Activated CD4-positive, alpha-beta T cell treated with anti-CD3 and anti-CD28 coated beads, Interleukin-2, amount 50 U/mL, for 1 hour (primary cell): Measurements from ENCODE around the gene NDUFA6.
A peak's percentile ranks its signal among the peaks of the same experiment; 100 is the strongest.
"Not testable (repeated sequence)": the region's sequence is repeated elsewhere in the genome, so short reads cannot be mapped to it uniquely, and the experiment has no call there.

Source experiments
- DNase-seq: peaks from one replicate; pipeline ENCODE4 v3.0.0-alpha.2; 2020

Gene NDUFA6

GRCh38 chr22:42090596-42091454 is at the start of gene NDUFA6:
Gene NDUFA6, minus strand, starts transcription at chr22:42090772. Its CDS starts 28 bp downstream, at chr22:42090744.
- peak; percentile 96 for DNase-seq

DNA sequence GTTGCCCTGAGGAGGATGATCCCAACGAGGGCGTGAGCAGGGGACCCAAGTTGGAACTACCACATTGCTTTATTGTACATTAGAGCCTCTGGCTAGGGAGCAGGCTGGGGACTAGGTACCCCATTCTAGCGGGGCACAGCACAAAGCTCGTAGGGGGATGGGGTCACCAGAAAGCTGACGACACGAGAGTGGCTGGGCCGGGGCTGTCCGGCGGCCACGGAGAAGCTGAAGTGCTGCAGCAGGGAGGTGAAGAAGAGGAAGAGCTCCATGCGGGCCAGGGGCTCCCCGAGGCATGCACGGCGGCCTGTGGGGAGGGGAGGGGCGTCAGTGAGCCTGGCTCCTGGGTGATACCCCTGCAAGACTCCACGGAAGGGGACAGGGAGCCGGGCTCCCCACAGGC is 49.6 kb upstream of the NDUFA6 start:
- DNase-seq = not testable (repeated sequence)

DNA sequence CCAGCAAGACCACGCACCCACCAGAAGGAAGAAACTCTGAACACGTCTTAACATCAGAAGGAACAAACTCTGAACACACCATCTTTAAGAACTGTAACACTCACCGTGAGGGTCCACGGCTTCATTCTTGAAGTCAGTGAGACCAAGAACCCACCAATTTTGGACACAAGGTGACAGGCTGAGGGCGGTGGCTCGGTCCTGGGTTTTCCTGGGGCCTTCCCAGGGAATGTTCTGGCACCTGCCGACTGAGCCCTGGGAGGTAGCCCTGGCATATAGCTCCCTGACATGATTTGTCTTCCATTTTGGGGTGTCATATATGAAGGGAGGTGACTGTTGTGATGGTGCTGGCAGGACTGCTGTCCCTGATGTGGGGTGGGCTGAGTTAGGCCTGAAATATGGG is 48.9 kb upstream of the NDUFA6 start:
- not testable (repeated sequence) for DNase-seq

- no peak for DNase-seq
Observed at GRCh38 chr22:42138972-42139371, 48.4 kb upstream of the NDUFA6 start.

- DNase-seq = no peak
Observed at GRCh38 chr22:42138122-42138770, 47.7 kb upstream of the NDUFA6 start.

DNA sequence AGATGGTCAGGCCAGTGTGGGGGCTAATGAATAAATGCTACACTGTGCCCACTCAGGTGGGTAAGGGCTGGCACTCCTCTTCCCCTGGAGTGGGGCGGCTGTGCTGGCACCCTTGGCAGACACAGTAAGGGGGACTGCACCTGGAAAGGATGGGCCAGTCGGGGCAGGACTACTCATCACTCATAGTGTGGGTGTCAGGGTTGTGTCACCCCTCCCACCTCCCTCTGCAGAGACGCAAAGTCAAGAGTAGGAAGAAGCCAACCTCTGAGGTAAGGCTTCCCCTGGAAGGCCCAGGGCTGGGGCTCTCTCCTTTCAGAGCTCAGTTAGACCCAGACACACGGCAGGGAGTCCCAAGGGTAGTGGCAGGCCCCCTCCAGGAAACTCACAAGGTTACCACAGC is 45.1 kb upstream of the NDUFA6 start:
- not testable (repeated sequence) for DNase-seq

- DNase-seq = no peak
Observed at GRCh38 chr22:42134100-42135020, 43.8 kb upstream of the NDUFA6 start.

DNA sequence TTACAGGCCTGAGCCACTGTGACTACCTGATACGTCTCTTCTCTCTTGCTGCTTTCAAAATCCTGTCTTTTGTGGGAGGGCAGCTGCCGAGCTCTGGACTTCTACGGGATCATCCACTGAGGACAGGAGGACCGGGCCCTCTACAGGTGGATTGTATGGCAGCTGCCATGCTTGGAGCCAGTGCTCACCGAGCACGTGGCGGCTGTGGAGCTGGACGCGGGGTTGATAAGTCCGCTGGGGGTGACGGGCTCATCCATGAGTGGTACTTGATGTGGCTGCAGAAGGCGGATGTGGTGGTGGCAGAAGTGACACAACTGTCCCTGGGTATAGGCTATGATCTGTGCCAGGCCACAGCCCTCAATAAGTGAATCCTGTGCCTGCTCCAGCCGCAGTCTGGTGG is 41.9 kb upstream of the NDUFA6 start:
- no peak for DNase-seq

DNA sequence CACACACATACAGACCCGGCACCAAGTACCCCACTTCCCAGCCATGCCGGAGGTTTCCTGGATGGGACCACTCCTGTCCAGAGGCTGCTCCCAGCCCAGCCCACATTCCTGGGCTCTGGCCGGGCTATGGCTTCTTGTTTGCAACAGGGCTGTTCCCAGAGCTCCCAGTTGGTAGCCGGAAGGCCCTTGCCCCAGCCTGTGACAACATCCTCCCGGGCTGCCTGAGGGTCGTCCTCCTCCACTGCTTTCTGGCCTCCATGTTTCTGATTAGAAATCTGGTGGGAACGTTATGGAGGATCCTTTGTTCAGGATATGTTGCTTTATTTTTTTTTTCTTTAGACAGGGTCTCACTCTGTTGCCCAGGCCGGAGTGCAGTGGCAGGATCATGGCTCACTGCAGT is 41.0 kb upstream of the NDUFA6 start:
- no peak for DNase-seq

DNA sequence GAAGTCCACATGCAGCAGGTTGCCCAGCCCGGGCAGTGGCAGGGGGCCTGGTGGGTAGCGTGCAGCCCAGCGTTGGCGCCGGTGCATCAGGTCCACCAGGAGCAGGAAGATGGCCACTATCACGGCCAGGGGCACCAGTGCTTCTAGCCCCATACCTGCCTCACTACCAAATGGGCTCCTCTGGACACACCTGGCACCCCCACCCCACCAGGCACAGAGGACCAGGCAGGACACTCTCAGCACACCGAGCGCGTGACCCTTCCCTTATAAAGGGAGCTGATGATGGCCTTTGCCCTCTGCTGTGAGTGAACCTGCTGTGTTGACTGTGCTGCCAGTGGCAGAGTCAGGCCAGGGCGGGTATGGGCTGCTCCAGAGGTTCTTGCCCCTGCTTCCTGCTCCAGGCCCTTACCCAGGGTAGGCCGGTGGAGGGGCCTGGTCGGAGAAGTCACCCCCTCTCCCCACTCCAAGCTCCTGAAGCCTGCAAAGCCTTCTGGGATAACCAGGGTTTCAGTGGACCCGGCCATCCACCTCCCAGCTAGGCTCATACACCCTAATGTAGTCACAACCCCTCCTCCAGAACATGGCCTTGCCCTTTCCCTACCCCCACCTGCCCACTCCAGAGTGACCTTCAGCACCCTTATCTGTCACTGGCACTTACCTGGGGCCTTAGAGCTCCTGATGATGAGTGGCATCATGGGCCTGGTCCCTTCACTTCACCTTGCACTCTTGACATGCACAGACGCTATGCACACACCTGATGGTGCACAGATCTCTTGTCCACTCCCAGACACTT is 40.3 kb upstream of the NDUFA6 start, which contains the start of gene CYP2D6:
Gene CYP2D6, minus strand, starts transcription at position 172 of the 793 bp plus-strand sequence. Its CDS starts 19 bp downstream, at position 153.
- not testable (repeated sequence) for DNase-seq

DNA sequence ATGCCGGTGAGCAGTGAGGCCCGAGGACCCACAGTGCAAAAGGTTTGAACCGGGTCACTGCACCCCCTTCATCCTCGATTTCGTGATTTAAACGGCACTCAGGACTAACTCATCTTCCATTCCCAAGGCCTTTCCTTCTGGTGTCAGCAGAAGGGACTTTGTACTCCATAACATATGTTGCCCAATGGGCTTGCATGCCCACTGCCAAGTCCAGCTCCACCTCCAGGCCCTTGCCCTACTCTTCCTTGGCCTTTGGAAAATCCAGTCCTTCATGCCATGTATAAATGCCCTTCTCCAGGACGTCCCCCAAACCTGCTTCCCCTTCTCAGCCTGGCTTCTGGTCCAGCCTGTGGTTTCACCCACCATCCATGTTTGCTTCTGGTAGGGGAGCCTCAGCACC is 39.6 kb upstream of the NDUFA6 start:
- DNase-seq = not testable (repeated sequence)

GRCh38 chr22:42128776-42129694 is 38.5 kb upstream of the NDUFA6 start:
- not testable (repeated sequence) for DNase-seq

DNA sequence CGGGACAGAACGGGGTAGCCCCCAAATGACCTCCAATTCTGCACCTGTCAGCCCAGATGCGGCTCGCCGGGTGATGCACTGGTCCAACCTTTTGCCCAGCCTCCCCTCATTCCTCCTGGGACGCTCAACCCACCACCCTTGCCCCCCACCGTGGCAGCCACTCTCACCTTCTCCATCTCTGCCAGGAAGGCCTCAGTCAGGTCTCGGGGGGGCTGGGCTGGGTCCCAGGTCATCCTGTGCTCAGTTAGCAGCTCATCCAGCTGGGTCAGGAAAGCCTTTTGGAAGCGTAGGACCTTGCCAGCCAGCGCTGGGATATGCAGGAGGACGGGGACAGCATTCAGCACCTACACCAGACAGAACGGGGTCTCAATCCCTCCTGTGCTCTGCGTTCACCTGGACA is 37.4 kb upstream of the NDUFA6 start:
- DNase-seq = not testable (repeated sequence)

DNA sequence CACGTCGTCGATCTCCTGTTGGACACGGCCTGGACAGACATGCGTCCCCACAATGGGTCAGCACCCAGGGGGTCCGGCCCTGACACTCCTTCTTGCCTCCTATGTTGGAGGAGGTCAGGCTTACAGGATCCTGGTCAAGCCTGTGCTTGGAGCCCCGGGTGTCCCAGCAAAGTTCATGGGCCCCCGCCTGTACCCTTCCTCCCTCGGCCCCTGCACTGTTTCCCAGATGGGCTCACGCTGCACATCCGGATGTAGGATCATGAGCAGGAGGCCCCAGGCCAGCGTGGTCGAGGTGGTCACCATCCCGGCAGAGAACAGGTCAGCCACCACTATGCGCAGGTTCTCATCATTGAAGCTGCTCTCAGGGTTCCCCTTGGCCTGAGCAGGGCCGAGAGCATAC is 37.0 kb upstream of the NDUFA6 start:
- DNase-seq = no peak

GRCh38 chr22:42123529-42123928 is 33.0 kb upstream of the NDUFA6 start:
- DNase-seq = not testable (repeated sequence)

DNA sequence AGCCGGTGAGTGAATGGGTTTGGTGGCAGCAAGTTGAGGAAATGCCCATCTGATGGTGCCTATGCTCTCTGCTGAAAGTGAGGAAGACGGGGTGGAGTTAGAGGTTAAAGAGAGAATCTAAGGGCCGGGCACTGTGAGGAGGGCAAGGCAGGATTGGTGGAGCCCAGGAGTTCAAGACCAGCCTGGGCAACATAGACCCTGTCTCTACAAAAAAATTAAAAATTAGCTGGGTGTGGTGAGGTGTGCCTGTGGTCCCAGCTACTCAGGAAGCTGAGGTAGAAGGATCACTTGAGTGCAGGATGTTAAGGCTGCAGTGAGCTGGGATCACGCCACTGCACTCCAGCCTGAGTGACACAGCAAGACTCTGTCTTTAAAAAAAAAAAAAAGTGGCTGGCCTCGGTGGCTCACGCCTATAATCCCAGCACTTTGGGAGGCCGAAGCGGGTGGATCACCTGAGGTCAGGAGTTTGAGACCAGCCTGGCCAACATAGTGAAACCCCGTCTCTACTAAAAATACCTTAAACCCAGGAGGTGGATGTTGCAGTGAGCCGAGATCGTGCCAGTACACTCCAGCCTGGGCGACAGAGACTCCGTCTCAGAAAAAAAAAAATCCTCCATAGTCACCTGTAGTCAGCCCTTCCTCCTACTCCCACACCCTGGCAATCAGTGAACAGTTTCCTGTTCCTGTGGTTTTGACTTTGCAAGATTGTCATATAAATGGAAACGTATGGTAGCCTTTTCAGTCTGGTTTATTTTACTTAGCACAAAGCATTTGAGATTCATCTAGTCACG is 29.9 kb upstream of the NDUFA6 start:
- DNase-seq = peak; percentile 11

DNA sequence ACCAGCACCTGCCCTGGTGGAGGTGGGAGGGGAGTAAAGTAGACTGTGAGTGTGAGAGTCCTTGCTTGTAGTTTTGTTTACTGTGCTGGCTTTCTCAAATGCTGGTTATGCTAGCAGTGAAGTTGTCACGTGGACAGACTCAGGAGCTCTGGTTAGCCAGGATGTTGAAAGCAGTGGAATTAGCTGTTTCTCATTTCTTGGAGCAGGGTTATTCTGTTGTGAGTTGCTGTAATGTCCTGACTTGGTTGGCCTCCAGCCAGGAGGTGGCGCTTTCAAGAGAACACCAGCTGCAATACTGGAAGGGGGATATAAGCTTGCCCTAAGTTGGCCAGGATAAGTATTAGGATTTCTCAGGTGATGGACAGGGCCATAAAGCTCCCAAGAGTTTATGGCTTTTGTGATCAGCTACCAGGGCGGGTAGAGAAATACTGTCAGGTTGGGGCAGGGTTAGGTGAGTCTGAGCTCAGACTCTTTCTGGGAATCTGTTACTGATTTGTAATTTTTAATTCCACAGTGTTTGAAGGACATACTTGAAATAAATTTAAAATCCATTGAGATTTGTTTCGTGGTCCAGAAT is 26.4 kb upstream of the NDUFA6 start:
- no peak for DNase-seq

GRCh38 chr22:42115420-42115830 is 24.9 kb upstream of the NDUFA6 start:
- DNase-seq = not testable (repeated sequence)

DNA sequence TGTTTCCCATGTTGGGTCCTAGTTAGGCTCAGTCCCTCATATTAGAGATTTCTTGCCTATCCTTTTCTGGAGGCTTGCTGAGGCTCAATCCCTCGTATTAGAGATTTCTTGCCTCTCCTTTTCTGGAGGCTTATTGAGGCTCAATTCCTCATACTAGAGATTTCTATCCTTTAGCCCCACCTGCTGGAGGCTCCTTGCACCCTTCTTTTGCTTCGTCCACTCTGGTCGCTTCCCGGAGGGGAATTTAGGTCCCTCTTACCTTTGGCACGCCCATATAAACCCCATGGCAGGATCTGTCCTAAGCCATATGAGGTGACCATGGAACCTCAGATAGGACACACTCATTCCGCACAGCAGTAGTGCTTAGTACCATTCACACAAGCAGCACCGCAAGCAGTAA is 24.1 kb upstream of the NDUFA6 start:
- DNase-seq = no peak

GRCh38 chr22:42112793-42113192 is 22.2 kb upstream of the NDUFA6 start:
- DNase-seq = not testable (repeated sequence)
